Activated CD4-positive, alpha-beta T cell treated with anti-CD3 and anti-CD28 coated beads, Interleukin-2, amount 10 ng/mL, durations not matched to agents 7 days and 5 days (primary cell): ENCODE data around the gene GHRH. TPM values are rescaled to one million over a fixed set of nuclear protein-coding genes. Genes with fewer than 3 reads are reported as not detected.

Source experiments
- CTCF ChIA-PET: fragments of 350-600 bp; sonication (Branson Sonifier 250); formaldehyde crosslinking; loops from one replicate; lab custom pipeline; 2021; ENCODE audit warnings: antibody characterized with exemption; lab: Charles Lee
- POLR2A ChIA-PET: fragments of 350-600 bp; sonication (Branson Sonifier 250); formaldehyde crosslinking; loops from one replicate; lab custom pipeline; 2021; ENCODE audit warnings: antibody characterized with exemption; lab: Charles Lee
- DNase-seq: peaks from one replicate; pipeline ENCODE4 v3.0.0-alpha.2; 2020
- H3K27ac Mint-ChIP-seq: one replicate; pipeline ENCODE4 v1.8.0; 2021; ENCODE audit warnings: mild to moderate bottlenecking, moderate library complexity, mixed read lengths
- H3K27me3 Mint-ChIP-seq: one replicate; pipeline ENCODE4 v1.8.0; 2021; ENCODE audit warnings: mixed read lengths
- H3K36me3 Mint-ChIP-seq: one replicate; pipeline ENCODE4 v1.8.0; 2021; ENCODE audit warnings: low read depth, mixed read lengths
- H3K4me1 Mint-ChIP-seq: one replicate; pipeline ENCODE4 v1.8.0; 2021; ENCODE audit warnings: mixed read lengths
- H3K4me3 Mint-ChIP-seq: one replicate; pipeline ENCODE4 v1.8.0; 2021; ENCODE audit warnings: mild to moderate bottlenecking, moderate library complexity, mixed read lengths
- H3K9me3 Mint-ChIP-seq: one replicate; pipeline ENCODE4 v1.8.0; 2021; ENCODE audit warnings: mixed read lengths
- total RNA-seq, 2 experiments: library from RNA; stranded (reverse); gene quantifications; one replicate each; pipeline ENCODE4 v1.2.3, GENCODE V29; 2021

The GHRH gene
- total RNA-seq, 2 experiments from 2014 or later: not detected

- Mint-ChIP-seq H3K4me1 (no peaks in the 10 kb centered on the region), H3K9me3 (no peaks in the 10 kb centered on the region), H3K36me3 (peaks cover 74% of the 10 kb centered on the region), H3K27ac (no peak overlapping the region), H3K4me3 (no peak overlapping the region), H3K27me3 (no peaks in the 10 kb centered on the region)
- no peak for DNase-seq
- ChIA-PET POLR2A (no interaction called here), CTCF (interaction anchor here (1.7 kb wide), 1 partner anchor 10 kb away, joined by 3 read pairs; no protein-coding TSS in a partner anchor)
Observed at GRCh38 chr20:37228082-37228481, 33.5 kb downstream of the GHRH start.

GRCh38 chr20:37226889-37227288, 34.7 kb downstream of the GHRH start:
- no peaks in the 10 kb centered on the region for H3K27me3 Mint-ChIP-seq
- no peaks in the 10 kb centered on the region for H3K9me3 Mint-ChIP-seq
- H3K4me1 Mint-ChIP-seq: no peaks in the 10 kb centered on the region
- CTCF ChIA-PET: no interaction called here
- no peak for DNase-seq
- POLR2A ChIA-PET: interaction anchor here (0.6 kb wide), 1 partner anchor 183 kb away, joined by 7 read pairs; no protein-coding TSS in a partner anchor
- peak overlapping the region; percentile 43 for H3K27ac Mint-ChIP-seq
- peaks cover 69% of the 10 kb centered on the region for H3K36me3 Mint-ChIP-seq
- H3K4me3 Mint-ChIP-seq: no peak overlapping the region

- ChIA-PET CTCF (interaction anchor here (1.2 to 1.5 kb wide), 2 partner anchors 30 to 34 kb away, joined by 3 to 4 read pairs; no protein-coding TSS in a partner anchor), POLR2A (interaction anchor here (0.8 kb wide), 1 partner anchor 9 kb away, joined by 3 read pairs; no protein-coding TSS in a partner anchor)
- Mint-ChIP-seq H3K27ac (no peak overlapping the region), H3K36me3 (peaks cover 64% of the 10 kb centered on the region), H3K9me3 (no peaks in the 10 kb centered on the region), H3K4me3 (no peak overlapping the region), H3K4me1 (no peaks in the 10 kb centered on the region), H3K27me3 (no peaks in the 10 kb centered on the region)
- DNase-seq: no peak
Observed at GRCh38 chr20:37225146-37225545, 36.5 kb downstream of the GHRH start.

- CTCF ChIA-PET: interaction anchor here (1.3 kb wide), 1 partner anchor 10 kb away, joined by 5 read pairs; no protein-coding TSS in a partner anchor
- Mint-ChIP-seq H3K36me3 (peaks cover 54% of the 10 kb centered on the region), H3K4me3 (no peak overlapping the region), H3K27ac (no peak overlapping the region), H3K9me3 (no peaks in the 10 kb centered on the region), H3K4me1 (no peaks in the 10 kb centered on the region), H3K27me3 (no peaks in the 10 kb centered on the region)
- POLR2A ChIA-PET: no interaction called here
- DNase-seq: no peak
Observed at GRCh38 chr20:37223053-37223452, 38.6 kb downstream of the GHRH start.

- no peak overlapping the region for H3K27ac Mint-ChIP-seq
- H3K9me3 Mint-ChIP-seq: no peaks in the 10 kb centered on the region
- H3K36me3 Mint-ChIP-seq: peaks cover 44% of the 10 kb centered on the region
- no peak for DNase-seq
- H3K27me3 Mint-ChIP-seq: no peaks in the 10 kb centered on the region
- CTCF ChIA-PET: no interaction called here
- H3K4me3 Mint-ChIP-seq: no peak overlapping the region
- H3K4me1 Mint-ChIP-seq: no peaks in the 10 kb centered on the region
- POLR2A ChIA-PET: no interaction called here
Observed at GRCh38 chr20:37222086-37222485, 39.5 kb downstream of the GHRH start.

GRCh38 chr20:37220731-37221130, 40.9 kb downstream of the GHRH start:
- POLR2A ChIA-PET: interaction anchor here (0.6 kb wide), 1 partner anchor 95 kb away, joined by 4 read pairs; no protein-coding TSS in a partner anchor
- Mint-ChIP-seq H3K9me3 (no peaks in the 10 kb centered on the region), H3K4me3 (no peak overlapping the region), H3K36me3 (peaks cover 45% of the 10 kb centered on the region), H3K27me3 (no peaks in the 10 kb centered on the region), H3K27ac (no peak overlapping the region), H3K4me1 (no peaks in the 10 kb centered on the region)
- CTCF ChIA-PET: interaction anchor here (0.6 kb wide), 1 partner anchor 164 kb away, joined by 3 read pairs; no protein-coding TSS in a partner anchor
- DNase-seq: no peak

GRCh38 chr20:37219751-37220668, 41.6 kb downstream of the GHRH start:
- CTCF ChIA-PET: interaction anchor here (0.6 to 1.0 kb wide), 2 partner anchors 11 to 164 kb away, joined by 3 to 4 read pairs; no protein-coding TSS in a partner anchor
- POLR2A ChIA-PET: no interaction called here

GRCh38 chr20:37218976-37219375, 42.6 kb downstream of the GHRH start:
- ChIA-PET CTCF (no interaction called here), POLR2A (no interaction called here)
- DNase-seq: no peak
- no peaks in the 10 kb centered on the region for H3K27me3 Mint-ChIP-seq
- H3K4me3 Mint-ChIP-seq: no peak overlapping the region
- H3K27ac Mint-ChIP-seq: no peak overlapping the region
- H3K4me1 Mint-ChIP-seq: no peaks in the 10 kb centered on the region
- H3K36me3 Mint-ChIP-seq: peaks cover 40% of the 10 kb centered on the region
- no peaks in the 10 kb centered on the region for H3K9me3 Mint-ChIP-seq

More at GRCh38 chr20:37219751-37220668, 41.6 kb downstream of the GHRH start:
- H3K4me3 Mint-ChIP-seq: no peak overlapping the region
- no peak for DNase-seq
- no peaks in the 10 kb centered on the region for H3K9me3 Mint-ChIP-seq
- H3K4me1 Mint-ChIP-seq: no peaks in the 10 kb centered on the region
- no peak overlapping the region for H3K27ac Mint-ChIP-seq
- peaks cover 43% of the 10 kb centered on the region for H3K36me3 Mint-ChIP-seq
- no peaks in the 10 kb centered on the region for H3K27me3 Mint-ChIP-seq

- Mint-ChIP-seq H3K27me3 (no peaks in the 10 kb centered on the region), H3K4me1 (no peaks in the 10 kb centered on the region), H3K27ac (no peak overlapping the region), H3K9me3 (no peaks in the 10 kb centered on the region), H3K4me3 (no peak overlapping the region), H3K36me3 (peaks cover 40% of the 10 kb centered on the region)
- POLR2A ChIA-PET: interaction anchor here (0.9 kb wide), 1 partner anchor 124 kb away, joined by 3 read pairs; no protein-coding TSS in a partner anchor
- DNase-seq: no peak
- CTCF ChIA-PET: no interaction called here
Observed at GRCh38 chr20:37218441-37218840, 43.2 kb downstream of the GHRH start.

- H3K4me1 Mint-ChIP-seq: no peaks in the 10 kb centered on the region
- no peaks in the 10 kb centered on the region for H3K9me3 Mint-ChIP-seq
- ChIA-PET CTCF (interaction anchor here (0.7 to 0.8 kb wide), 2 partner anchors 10 to 125 kb away, joined by 3 to 4 read pairs; no protein-coding TSS in a partner anchor), POLR2A (no interaction called here)
- H3K27ac Mint-ChIP-seq: no peak overlapping the region
- H3K36me3 Mint-ChIP-seq: peaks cover 46% of the 10 kb centered on the region
- no peaks in the 10 kb centered on the region for H3K27me3 Mint-ChIP-seq
- no peak for DNase-seq
- no peak overlapping the region for H3K4me3 Mint-ChIP-seq
Observed at GRCh38 chr20:37209661-37210314, 51.8 kb downstream of the GHRH start.

- Mint-ChIP-seq H3K4me3 (no peak overlapping the region), H3K4me1 (no peaks in the 10 kb centered on the region), H3K36me3 (peaks cover 48% of the 10 kb centered on the region), H3K27me3 (no peaks in the 10 kb centered on the region), H3K9me3 (no peaks in the 10 kb centered on the region), H3K27ac (no peak overlapping the region)
- CTCF ChIA-PET: interaction anchor here (0.5 to 0.8 kb wide), 3 partner anchors 11 to 248 kb away, joined by 3 to 4 read pairs (median 3); no protein-coding TSS in a partner anchor
- DNase-seq: no peak
- POLR2A ChIA-PET: no interaction called here
Observed at GRCh38 chr20:37209193-37209592, 52.4 kb downstream of the GHRH start.

GRCh38 chr20:37207171-37207570, 54.4 kb downstream of the GHRH start:
- H3K36me3 Mint-ChIP-seq: peaks cover 45% of the 10 kb centered on the region
- no peak overlapping the region for H3K27ac Mint-ChIP-seq
- POLR2A ChIA-PET: no interaction called here
- DNase-seq: no peak
- CTCF ChIA-PET: interaction anchor here (0.7 kb wide), 1 partner anchor 80 kb away, joined by 3 read pairs; no protein-coding TSS in a partner anchor
- H3K4me3 Mint-ChIP-seq: no peak overlapping the region
- no peaks in the 10 kb centered on the region for H3K9me3 Mint-ChIP-seq
- no peaks in the 10 kb centered on the region for H3K4me1 Mint-ChIP-seq
- H3K27me3 Mint-ChIP-seq: no peaks in the 10 kb centered on the region
